ENCODE results near the gene PAGE2.
"Not testable (repeated sequence)": the region's sequence is repeated elsewhere in the genome, so short reads cannot be mapped to it uniquely, and the experiment has no call there.

Gene PAGE2, protein sequence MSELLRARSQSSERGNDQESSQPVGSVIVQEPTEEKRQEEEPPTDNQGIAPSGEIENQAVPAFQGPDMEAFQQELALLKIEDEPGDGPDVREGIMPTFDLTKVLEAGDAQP

DNA sequence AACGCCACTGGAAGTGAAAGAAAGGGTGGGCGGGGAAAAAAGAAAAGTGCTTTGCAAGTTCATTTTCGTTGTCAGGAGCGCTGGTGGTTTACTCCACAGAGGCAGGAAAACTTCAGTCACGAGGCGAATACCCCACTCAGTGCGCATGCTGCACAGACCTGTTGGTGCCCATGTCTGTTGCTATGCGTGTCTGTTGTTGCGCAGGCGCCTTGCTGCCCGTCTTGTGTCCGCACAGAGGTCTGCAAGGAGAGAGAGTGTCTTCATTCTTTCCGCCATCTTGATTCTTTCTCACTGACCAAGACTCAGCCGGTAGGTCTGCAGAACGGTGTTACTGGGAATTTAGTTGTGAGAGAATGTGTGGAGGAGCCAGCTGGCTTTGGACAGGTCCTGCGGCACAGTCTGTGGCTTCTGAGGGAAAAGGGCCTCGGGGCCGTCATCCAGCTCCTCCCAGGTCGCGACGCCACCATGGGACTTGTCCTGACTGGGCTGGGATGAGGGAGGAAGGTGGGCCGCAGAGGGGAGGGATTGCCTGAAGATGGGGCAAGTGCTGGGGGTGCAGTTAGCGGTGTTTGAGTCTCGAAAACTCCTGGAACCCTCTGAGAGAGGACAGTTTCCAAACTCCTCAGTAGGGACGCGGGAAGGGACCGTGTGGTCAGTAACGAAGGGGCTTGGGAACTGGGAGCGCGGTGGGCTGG is at the start of gene PAGE2:
PAGE2 (plus strand) TSS at position 224 of the 695 bp plus-strand sequence. CDS start 1,003 bp downstream, outside the sequence.
- no peak for DNase-seq

DNA sequence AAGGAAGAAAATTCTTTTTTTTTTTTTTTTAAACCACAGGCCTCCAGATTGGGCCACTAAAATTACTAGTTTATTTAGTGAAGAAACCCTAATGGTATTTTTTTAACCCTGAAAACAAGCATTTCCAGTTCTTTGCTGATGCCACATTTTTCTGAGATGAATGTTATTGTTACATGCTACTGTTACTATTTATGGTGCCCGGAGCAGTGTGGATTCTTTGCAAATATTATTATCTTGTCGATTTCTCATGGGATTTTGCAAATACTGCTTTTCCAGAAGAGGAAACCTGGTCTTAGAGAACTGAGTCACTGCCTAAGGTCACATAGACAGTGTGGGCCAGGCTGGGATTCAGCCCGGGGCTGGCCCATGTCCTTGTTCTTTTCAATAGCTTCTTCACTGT is 49.3 kb upstream of the PAGE2 start:
- no peak for DNase-seq

DNA sequence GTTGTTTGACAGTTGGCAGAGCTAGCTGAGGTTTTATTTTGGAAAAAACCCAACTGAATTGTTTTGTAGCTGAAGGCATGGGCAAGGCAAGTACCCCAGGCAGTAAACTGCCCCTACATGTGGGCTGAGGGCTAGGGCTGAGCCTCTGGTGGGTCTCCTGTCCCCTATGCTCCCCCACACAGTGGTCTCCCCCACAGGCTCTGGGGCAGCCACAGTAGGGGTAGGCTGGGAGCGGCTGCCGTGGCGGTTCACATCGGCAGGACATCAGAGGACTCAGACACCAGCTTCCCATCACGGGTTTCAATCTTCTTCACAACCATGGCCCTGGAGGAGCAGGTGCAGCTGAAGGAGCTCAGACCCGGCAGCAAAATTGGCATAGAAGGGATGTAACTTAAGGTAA is 47.3 kb upstream of the PAGE2 start:
- no peak for DNase-seq

DNA sequence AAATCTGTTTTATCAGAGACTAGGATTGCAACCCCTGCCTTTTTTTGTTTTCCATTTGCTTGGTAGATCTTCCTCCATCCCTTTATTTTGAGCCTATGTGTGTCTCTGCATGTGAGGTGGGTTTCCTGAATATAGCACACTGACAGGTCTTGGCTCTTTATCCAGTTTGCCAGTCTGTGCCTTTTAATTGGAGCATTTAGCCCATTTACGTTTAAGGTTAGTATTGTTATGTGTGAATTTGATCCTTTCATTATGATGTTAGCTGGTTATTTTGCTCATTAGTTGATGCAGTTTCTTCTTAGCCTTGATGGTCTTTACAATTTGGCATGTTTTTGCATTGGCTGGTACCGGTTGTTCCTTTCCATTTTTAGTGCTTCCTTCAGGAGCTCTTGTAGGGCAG is 38.2 kb upstream of the PAGE2 start:
- not testable (repeated sequence) for DNase-seq

DNA sequence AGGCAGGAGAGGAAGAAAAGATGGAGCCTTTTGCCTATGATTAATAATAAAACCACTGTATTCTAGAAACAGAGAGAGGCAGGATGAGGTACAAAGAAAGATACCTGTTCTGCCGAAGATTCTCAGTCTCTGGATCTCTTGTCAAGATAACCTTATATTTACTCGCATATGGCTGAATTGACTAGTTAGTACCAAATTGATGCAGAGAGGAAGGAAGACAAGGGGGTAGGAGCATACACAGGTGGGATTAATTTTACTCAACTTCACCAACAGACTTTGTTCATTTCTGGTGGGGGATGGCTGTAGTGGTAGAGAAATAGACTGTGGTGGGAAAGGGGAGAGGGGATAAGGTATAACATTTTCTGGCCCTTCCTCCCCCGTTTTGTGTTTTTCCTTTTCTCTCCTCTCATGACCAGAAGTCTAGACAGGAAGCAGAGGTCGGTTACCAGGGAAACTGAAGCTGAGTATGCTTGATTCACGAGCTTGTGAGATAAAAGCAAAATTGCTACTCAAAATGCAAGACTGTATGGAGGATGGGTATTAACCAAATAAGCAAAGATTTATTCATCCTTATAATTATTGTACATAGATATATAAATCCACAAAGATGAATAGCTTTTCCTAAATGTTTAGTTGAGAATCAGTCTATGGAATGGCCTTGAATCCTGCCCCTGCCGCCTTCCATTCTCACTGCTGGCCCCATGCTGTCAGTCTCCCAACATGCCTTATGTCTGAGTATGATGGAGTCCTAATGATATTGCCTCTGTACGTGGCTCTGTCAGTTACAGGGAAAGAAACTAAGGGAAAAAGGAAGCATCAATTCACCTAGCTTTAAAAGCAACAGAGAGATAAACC is 31.8 kb upstream of the PAGE2 start:
- peak; percentile 3 for DNase-seq

DNA sequence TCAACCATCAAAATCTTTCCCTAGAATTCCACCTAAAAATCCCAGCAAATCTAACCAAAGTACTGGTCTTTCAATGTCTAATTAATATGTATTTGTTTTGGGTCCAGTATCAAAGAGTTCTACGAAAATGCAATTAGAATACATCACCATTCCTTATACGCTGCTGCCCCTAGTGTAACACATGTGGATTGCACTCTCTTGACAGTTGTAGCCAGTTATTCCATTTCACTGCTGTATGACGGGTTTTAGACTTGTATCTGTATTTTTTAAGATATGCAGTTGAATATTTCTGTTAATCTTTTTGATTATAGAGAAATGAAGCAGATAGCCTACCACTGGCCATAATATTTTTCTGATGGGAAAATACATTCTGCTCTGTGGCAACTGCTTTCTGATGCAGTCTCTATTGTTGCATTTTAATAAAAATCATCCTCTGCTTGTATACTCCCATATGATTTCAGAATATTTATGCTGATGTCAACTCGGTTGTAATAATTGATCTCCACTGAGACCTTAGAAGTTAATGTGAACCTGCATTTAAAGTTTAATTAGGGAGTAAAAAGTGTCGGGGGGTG is 31.1 kb upstream of the PAGE2 start:
- peak; percentile 45 for DNase-seq

DNA sequence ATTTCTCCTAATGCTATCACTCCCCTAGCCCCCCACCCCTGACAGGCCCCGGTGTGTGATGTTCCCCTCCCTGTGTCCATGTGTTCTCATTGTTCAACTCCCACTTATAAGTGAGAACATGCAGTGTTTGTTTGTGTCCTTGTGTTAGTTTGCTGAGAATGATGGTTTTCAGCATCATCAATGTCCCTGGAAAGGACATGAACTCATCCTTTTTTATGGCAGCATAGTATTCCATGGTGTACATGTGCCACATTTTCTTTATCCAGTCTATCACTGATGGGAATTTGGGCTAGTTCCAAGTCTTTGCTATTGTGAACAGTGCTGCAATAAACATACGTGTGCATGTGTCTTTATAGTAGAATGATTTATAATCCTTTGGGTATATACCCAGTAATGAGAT is 21.6 kb upstream of the PAGE2 start:
- DNase-seq: not testable (repeated sequence)

DNA sequence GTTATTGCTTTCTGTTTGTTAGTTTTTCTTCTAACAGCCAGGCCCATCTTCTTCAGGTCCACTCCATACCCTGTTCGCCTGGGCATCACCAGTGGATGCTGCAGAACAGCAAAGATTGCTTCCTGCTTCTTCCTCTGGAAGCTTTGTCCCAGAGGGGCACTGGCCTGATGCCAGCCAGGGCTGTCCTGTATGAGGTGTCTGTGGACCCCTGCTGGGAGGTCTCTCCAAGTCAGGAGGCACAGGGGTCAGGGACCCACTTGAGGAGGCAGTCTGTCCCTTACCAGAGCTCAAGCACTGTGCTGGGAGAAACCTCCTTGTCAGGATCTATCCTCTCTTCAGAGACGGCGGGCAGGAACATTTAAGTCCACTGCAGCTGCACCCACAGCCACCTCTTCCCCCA is 16.5 kb upstream of the PAGE2 start:
- DNase-seq: no peak

DNA sequence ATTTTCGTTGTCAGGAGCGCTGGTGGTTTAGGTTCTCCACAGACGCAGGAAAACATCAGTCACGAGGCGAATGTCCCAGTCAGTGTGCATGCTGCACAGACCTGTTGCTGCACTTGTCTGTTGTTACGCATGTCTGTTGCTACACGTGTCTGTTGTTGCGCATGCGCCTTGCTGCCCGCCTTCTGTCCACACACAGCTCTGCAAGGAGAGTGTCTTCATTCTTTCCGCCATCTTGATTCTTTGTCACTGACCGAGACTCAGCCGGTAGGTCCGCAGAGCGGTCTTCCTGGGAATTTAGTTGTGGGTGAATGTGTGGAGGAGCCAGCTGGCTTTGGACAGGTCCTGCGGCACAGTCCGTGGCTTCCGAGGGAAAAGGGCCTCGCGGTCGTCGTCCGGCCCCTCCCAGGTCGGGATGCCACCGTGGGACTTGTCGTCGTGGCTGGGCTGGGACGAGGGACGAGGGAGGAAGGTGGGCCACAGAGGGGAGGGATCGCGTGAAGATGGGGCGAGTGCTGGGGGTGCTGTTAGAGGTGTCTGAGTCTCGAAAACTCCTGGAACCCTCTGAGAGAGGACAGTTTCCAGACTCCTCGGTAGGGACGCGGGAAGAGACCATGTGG is 13.9 kb upstream of the PAGE2 start, which contains the start of gene PAGE2B:
PAGE2B (plus strand) TSS at position 180 of the 617 bp plus-strand sequence. CDS start 1,012 bp downstream, outside the sequence.
- DNase-seq: no peak

DNA sequence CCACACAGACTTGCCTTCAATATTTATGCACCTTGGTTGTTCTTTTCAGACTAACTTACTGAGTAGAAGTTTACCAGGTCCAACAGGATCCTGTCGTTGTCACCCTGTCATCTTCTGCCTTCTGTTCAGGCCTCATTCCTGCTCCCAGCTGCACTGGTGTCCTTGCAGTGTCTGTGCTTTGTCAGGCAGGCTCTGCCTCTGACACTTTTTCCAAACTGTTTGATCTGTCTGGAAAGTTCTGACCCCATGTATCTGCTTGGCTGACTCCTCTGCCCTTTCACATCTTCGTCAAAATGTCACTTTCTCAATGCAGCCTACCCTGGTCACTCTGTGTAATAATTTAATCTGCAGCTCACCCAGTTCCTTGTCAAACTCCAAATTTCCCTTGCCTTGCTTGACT is 9.9 kb downstream of the PAGE2 start:
- DNase-seq: no peak

DNA sequence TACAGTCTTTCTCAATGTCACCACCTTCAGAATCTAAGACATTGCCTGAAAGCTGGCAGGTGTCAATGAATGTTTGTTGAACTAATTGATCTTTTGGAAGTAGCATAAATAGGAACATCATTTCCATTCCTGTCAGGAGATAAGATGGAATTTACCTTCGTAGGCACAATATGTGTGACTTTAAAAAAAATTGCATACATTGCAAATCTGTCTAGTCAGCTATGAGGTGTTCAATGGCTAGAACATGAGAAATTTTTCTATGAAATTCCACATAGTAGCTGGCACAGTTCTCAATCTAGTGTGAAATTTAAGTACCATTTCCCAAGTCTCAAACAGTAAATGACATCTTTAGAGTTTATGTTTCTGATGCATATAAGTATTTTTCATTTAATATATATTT is 10.3 kb downstream of the PAGE2 start:
- no peak for DNase-seq

DNA sequence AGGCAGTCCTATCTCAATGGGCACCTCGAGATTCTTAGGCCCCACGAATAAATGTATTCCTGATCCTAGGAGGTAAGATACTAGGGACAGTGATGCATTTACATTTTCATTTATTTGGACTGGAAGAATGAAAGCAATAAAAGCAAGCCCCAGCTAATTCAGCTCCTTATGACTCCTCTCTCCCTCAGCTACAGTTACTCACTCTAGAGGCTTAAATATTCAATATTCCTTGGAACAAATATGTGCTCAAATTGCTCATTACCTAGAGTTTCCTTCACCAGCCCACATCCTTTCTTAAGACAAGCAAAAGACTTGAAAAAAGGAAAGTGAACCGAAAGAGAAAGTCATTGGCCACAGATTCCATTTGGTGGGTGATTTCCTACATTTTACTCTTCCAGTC is 13.9 kb downstream of the PAGE2 start:
- no peak for DNase-seq

DNA sequence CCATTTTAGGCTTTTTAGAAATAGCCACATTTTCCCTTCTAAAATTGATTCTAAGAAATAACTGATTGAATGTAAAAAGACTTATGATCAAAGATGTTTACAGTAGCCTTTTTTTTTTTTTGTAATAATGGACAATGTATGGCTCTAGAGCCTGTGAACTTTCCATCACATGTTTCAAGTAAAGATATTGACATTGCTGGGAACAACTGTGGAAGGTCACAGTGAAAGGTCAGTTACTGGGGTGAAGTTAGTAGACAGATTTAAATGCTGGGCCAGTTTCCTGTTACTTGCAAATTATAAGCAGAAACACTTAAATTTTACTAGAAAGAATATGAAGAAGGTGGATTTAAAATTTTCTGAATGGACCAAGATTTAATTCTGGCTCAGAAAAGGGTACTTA is 18.4 kb downstream of the PAGE2 start:
- DNase-seq: no peak

DNA sequence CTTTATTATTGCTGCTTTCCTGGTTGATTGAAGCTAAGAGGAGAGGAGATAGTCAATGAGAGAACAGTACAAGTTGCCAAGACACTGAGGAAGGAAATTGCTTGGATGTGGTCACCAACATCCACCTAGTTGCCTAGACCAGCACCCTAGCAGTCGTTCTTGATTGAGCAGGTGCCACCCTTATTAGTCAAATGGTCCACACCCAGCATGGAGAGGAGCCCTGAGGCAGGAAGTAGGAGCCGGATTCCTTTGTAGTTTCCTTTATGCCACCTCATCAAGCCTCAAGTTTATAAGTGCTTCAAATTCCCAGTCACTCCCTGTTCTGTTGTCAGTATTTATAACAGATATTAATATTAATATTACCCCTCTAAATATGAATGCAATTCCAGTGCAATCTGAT is 19.1 kb downstream of the PAGE2 start:
- DNase-seq: no peak

DNA sequence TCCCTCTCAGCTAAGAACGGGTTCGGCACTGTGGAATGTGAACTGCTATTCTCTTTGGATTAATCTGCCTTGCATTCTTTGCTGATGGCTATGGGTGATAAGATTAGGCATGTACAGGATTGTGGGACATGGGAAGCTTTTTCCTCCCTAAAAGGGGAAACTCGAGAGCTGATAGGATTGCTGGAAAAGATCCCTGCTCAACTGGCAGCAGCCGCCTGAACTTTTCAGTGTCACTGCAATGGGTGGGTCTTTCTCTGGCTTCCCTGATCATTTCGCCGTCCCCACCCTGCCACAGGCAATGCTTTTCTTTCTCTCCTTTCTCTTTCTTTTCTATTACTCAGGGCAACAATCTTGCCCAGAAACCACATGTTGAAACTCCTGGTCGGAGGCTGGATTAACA is 20.5 kb downstream of the PAGE2 start:
- DNase-seq: no peak

DNA sequence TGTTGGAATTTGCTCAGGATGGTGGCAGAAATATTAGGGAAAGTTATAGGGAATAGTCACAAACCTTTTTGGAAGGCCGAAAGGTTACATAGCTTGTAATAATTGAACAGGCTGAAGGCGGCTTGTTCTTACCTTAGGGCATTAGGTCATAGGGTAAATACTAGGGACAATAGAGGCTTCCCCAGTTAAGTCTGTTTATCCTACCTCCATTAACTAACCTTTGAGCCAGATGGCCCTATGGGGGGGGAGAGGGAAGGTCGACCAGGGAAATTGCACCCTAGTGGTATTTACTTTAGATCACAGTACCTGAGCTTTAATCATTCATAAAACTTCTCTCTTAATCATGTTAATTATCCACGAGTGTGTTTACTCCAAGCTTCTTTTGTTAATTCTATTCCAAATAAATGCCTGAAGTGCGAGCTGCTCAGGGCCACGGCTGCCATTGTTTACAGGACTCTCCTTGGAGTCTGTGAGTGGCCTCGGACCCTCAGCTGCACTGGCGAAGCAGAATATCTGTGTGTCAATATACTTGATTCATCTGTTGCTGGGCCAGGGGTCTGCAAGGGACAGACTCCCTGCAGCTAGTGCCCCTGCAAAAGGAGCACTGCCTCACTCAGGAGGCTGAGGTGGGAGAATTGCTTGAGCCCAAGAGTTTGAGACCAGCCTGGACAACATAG is 22.9 kb downstream of the PAGE2 start:
- DNase-seq: no peak

DNA sequence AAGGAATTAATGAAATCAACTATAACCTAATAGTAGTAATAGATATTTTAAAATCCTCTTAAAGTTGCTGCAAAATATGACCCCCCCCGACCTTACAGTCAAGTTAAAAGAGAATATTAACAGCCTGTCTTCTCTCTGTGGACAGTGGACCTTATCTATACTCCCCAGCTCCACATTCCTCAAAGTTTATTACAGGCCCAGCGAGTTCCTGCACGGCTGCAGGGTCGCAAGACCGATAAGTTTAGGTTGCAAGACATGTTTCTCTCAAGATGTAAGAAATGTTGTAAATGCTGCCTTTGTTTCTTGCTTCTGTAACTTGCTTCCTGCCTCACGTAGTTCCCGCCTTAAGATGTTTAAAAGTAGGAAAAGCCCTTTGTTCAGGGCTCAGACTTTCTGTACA is 27.8 kb downstream of the PAGE2 start:
- not testable (repeated sequence) for DNase-seq

DNA sequence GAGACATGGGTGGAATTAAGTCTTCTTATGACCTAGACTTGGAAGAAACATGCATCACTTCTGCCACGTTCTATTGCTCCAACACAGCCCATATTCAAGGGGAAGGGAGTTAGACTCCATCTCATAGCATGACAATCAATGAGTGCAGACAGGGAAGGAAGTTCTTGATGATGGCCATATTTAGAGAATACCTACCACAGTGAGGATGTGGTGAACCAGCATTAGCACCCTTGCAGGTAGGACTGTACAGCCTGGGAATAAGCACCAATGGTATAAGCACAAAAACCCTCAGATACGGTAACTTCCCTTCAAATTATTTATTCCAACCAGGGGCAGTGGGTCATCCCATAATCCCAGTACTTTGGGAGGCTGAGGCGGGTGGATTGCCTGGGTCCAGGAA is 29.8 kb downstream of the PAGE2 start:
- DNase-seq: no peak

DNA sequence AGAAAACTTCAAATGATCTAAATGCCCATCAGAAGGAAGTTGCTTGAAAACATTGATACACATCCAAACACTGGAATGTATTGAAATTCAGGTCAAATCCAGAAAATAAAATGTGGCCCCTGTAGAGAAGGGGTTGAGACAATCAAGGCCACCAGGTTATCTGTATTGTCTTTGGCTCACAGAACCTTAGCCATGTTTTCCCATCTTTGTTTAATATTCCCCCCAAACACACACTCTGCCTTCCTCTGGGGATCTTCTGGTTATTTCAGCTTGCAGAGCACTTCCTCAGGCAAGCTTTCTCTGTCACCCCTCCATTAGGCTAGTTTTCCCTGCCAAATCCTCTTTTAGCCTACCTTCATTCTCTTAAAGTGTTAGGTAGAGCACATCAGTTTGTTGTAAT is 30.5 kb downstream of the PAGE2 start:
- DNase-seq: no peak

DNA sequence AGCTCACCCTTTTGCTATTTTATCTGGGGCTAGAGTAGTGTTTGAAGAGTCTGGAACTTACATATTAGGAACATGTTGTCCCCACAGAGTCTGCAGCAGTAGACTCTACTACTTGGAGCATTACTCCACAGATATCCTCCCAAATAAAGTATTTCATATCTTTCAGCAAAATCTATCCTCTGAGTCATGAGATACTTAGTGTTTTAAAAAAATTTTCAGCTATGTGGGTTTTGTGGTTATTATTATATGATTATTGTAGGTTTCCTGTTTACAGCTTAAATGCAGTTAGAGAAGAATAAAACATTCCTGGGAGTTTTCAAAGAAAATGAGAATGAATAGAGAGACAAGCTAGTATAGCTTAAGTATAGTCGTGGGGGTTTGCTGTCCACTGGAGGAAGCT is 30.9 kb downstream of the PAGE2 start:
- DNase-seq: no peak

DNA sequence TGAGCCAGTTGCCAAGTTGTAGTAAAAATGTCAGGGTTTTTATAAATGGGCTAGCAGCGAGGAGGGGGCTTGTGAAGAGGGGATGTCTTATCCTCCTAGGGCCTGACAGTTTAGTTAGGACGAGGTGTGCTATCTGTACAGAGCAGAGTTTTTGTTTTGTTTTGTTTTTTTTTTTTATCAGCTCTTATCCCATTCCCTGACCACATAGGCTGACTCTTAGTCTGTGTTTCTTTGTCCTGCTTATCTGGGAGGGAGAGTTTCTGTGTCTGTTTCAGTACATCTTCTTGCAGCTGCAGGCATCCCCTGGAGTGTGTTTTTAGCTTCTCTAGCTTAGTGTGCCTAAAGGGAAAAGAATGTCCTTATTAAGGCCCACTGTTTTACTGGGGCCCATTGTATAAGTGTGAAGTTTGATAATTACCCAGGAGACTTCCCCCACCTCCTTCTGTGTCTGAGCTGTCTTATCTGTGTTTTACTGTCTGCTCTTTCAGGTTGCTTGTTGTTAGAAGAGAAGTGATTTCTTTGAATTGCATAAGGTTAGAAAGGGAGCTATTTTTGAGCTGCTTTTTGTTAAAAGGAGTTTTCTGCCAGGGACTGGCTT is 32.0 kb downstream of the PAGE2 start:
- no peak for DNase-seq

DNA sequence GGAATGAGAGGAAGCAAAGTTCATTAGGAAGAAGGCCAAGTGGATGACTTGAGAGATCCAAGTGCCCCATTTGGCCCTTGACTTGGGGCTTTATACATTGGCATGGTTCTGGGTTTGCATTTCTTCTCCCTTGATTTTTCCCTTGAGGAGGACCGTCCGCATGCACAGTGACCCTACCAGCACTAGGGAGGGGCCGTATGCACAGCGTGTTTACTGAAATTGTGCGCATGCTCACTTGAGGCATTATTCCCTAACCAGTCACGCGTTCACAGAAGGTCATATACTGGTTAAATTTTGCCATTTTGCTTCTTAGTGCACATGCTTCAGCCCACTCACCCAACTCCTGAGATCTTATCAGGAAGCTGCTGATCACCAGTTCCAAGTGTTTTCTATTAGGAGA is 35.1 kb downstream of the PAGE2 start:
- DNase-seq: no peak
